Fibroblast of lung (primary cell): Measurements from ENCODE around the gene OR5K4.

Experiments
- EZH2 ChIP-seq: IDR thresholded peaks from 2 replicates; pipeline ENCODE4 v1.5.1; 2012; ENCODE audit warnings: low read length, control low read depth, mild to moderate bottlenecking; ENCODE audit errors: missing control alignments
- TF ChIP-seq, protein P1 (sequence below), 2 donors: IDR thresholded peaks in 1 of 2; conservative IDR thresholded peaks in 1 of 2; 1 replicate in 1 of 2; 2 replicates in 1 of 2; pipeline ENCODE4 v1.5.1; 2011 to 2012; ENCODE audit warnings: low read length in 2 of 2, control low read depth in 1 of 2, inconsistent platforms in 1 of 2, low read depth in 1 of 2, mild to moderate bottlenecking in 1 of 2

DNA sequence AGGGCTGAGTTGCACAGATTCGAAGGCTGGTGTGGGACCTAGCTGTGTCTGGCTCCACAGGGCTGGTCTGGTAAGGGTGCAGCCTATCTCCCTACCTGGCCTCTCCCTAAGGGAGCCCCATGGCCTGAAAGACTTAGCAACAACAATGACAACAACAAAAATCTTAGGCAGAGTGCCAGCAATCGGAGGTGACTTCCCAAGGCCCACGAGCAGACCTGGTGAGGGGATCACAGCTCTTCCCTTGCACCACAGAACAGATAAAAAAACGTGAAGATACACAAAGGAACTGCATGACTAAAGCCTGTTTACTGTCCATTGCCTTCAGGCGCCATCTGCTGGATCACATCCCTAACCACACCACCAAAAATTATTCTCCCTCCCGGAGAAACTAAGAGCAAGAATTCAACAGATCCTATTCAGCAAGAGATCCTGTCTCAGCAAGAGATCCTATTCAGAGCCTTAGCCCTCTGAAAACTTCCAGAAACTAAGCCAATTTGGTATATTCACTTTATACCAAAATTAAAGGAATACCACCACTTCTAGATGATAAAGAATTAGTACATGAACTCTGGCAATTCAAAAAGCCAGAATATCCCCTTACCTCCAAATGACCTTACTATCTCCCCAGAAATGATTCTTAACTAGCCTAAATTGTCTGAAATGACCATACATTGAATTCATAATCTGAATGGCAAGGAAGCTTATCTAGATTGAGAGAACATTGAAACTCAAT is 24.1 kb upstream of the OR5K4 start:
- TF ChIP-seq, protein P1, sequence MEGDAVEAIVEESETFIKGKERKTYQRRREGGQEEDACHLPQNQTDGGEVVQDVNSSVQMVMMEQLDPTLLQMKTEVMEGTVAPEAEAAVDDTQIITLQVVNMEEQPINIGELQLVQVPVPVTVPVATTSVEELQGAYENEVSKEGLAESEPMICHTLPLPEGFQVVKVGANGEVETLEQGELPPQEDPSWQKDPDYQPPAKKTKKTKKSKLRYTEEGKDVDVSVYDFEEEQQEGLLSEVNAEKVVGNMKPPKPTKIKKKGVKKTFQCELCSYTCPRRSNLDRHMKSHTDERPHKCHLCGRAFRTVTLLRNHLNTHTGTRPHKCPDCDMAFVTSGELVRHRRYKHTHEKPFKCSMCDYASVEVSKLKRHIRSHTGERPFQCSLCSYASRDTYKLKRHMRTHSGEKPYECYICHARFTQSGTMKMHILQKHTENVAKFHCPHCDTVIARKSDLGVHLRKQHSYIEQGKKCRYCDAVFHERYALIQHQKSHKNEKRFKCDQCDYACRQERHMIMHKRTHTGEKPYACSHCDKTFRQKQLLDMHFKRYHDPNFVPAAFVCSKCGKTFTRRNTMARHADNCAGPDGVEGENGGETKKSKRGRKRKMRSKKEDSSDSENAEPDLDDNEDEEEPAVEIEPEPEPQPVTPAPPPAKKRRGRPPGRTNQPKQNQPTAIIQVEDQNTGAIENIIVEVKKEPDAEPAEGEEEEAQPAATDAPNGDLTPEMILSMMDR (conservative IDR thresholded peaks at IDR 0.05 in 1 of 2, IDR thresholded peaks at IDR 0.05 in 1 of 2; ENCODE audit: low read depth in 1 of 2, low read length in 2 of 2) = peak; percentile 85
- no peak for TF ChIP-seq EZH2
